Liver (tissue), 9 donors: Measurements from ENCODE around the gene FUCA2. TPM values are rescaled to one million over a fixed set of nuclear protein-coding genes. Genes with fewer than 3 reads are reported as not detected.

Experiments
- DNase-seq: peaks from one replicate; pipeline ENCODE4 v3.0.0-alpha.2; 2017; ENCODE audit warnings: low spot score
- H3K27ac ChIP-seq, 2 donors: one replicate each; pipeline ENCODE4 v1.7.0; 2013; ENCODE audit warnings: inconsistent platforms in 2 of 2, low read length in 2 of 2, control low read depth in 1 of 2, low read depth in 1 of 2, mild to moderate bottlenecking in 1 of 2
- H3K27me3 ChIP-seq, 4 donors: one replicate each; pipeline versions ENCODE4 v1.6.1 to v1.7.0; 2013; ENCODE audit warnings: low read length in 3 of 4, inconsistent platforms in 1 of 4, mild to moderate bottlenecking in 1 of 4, moderate library complexity in 1 of 4; ENCODE audit not compliant: control insufficient read depth in 4 of 4, insufficient read depth in 4 of 4
- H3K36me3 ChIP-seq, 4 donors: one replicate each; pipeline versions ENCODE4 v1.6.1 to v1.7.0; 2013; ENCODE audit warnings: low read length in 3 of 4, mild to moderate bottlenecking in 3 of 4, low read depth in 1 of 4, moderate library complexity in 1 of 4; ENCODE audit not compliant: control insufficient read depth in 4 of 4, insufficient read depth in 3 of 4
- H3K4me1 ChIP-seq, 4 donors: one replicate each; pipeline versions ENCODE4 v1.6.1 to v1.7.0; 2013; ENCODE audit warnings: low read length in 3 of 4, mild to moderate bottlenecking in 3 of 4, moderate library complexity in 1 of 4; ENCODE audit not compliant: control insufficient read depth in 4 of 4, insufficient read depth in 4 of 4
- H3K4me3 ChIP-seq, 3 donors: one replicate each; pipeline versions ENCODE4 v1.6.1 to v1.7.0; 2013; ENCODE audit warnings: low read length in 3 of 3, control low read depth in 1 of 3, low read depth in 1 of 3, mild to moderate bottlenecking in 1 of 3
- H3K9ac ChIP-seq, 2 donors: one replicate each; pipeline ENCODE4 v1.7.0; 2013; ENCODE audit warnings: low read length in 2 of 2, mild to moderate bottlenecking in 2 of 2, moderate library complexity in 2 of 2, control low read depth in 1 of 2, low read depth in 1 of 2
- H3K9me3 ChIP-seq, 4 donors: one replicate each; pipeline versions ENCODE4 v1.6.1 to v1.7.0; 2013; ENCODE audit warnings: low read length in 3 of 4; ENCODE audit not compliant: control insufficient read depth in 4 of 4
- CTCF ChIP-seq: fragments of 150-350 bp; IDR thresholded peaks from 2 replicates; pipeline ENCODE4 v1.5.1; 2017; ENCODE audit warnings: improper control_type of control experiment, low read depth, low read length; ENCODE audit not compliant: missing input control
- EGR1 ChIP-seq, 2 donors: IDR thresholded peaks; 2 replicates each; pipeline ENCODE4 v1.6.1; 2016 to 2018; ENCODE audit warnings: antibody characterized with exemption in 2 of 2, low read depth in 2 of 2
- FOXA1 ChIP-seq: IDR thresholded peaks from 2 replicates; pipeline ENCODE4 v1.6.1; 2016; ENCODE audit warnings: antibody characterized with exemption
- FOXA2 ChIP-seq: IDR thresholded peaks from 2 replicates; pipeline ENCODE4 v1.6.1; 2016; ENCODE audit warnings: antibody characterized with exemption
- GABPA ChIP-seq, 2 donors: IDR thresholded peaks in 1 of 2; conservative IDR thresholded peaks in 1 of 2; 2 replicates each; pipeline ENCODE4 v1.6.1; 2016; ENCODE audit warnings: antibody characterized with exemption in 2 of 2, mild to moderate bottlenecking in 1 of 2, moderate library complexity in 1 of 2
- HNF4G ChIP-seq: IDR thresholded peaks from 2 replicates; pipeline ENCODE4 v1.6.1; 2016; ENCODE audit warnings: antibody characterized with exemption
- JUND ChIP-seq, 2 donors: IDR thresholded peaks; 2 replicates each; pipeline ENCODE4 v1.6.1; 2016; ENCODE audit warnings: antibody characterized with exemption in 2 of 2
- NR2F2 ChIP-seq: IDR thresholded peaks from 2 replicates; pipeline ENCODE4 v1.6.1; 2016; ENCODE audit warnings: antibody characterized with exemption
- RAD21 ChIP-seq, 2 donors: IDR thresholded peaks; 2 replicates each; pipeline ENCODE4 v1.6.1; 2016; ENCODE audit warnings: antibody characterized with exemption in 2 of 2, mild to moderate bottlenecking in 2 of 2
- RXRA ChIP-seq, 2 donors: IDR thresholded peaks; 2 replicates each; pipeline ENCODE4 v1.6.1; 2017 to 2018; ENCODE audit warnings: antibody characterized with exemption in 2 of 2, mild to moderate bottlenecking in 1 of 2
- SP1 ChIP-seq: IDR thresholded peaks from 2 replicates; pipeline ENCODE4 v1.6.1; 2018; ENCODE audit warnings: antibody characterized with exemption, mild to moderate bottlenecking
- TAF1 ChIP-seq: conservative IDR thresholded peaks from 2 replicates; pipeline ENCODE4 v1.6.1; 2016; ENCODE audit warnings: antibody characterized with exemption, mild to moderate bottlenecking
- YY1 ChIP-seq: IDR thresholded peaks from 2 replicates; pipeline ENCODE4 v1.6.1; 2016; ENCODE audit warnings: antibody characterized with exemption, mild to moderate bottlenecking
- ZBTB33 ChIP-seq: IDR thresholded peaks from 2 replicates; pipeline ENCODE4 v1.6.1; 2016; ENCODE audit warnings: antibody characterized with exemption
- WGBS: extraction: QIAGEN DNeasy Blood & Tissue Kit; methylation state at CpG from one replicate; pipeline ENCODE4 v1.1.7; 2013; 5-methylcytosine and 5-hydroxymethylcytosine counted together
- polyA plus RNA-seq, 2 donors: library from polyadenylated mRNA; stranded (reverse) in 1 of 2; unstranded in 1 of 2; fragments of 200-250 nt in 1 of 2; fragments of >200 nt in 1 of 2; fragmentation: Nextera tagmentation in 1 of 2; extraction: Ambion mirVana in 1 of 2; gene quantifications; one replicate each; pipeline versions ENCODE4 v1.2.1 to v1.2.3, GENCODE V29; 2013 to 2015
- total RNA-seq, 2 donors: library from RNA; depleted of rRNA; stranded (reverse); fragments of >200 nt; gene quantifications; one replicate each; pipeline ENCODE4 v1.2.3, GENCODE V29; 2014
- TF ChIP-seq, protein P1 (sequence below): IDR thresholded peaks from 2 replicates; pipeline ENCODE4 v1.6.1; 2016; ENCODE audit warnings: antibody characterized with exemption
- TF ChIP-seq, protein P2 (sequence below): IDR thresholded peaks from 2 replicates; pipeline ENCODE4 v1.6.1; 2016; ENCODE audit warnings: antibody characterized with exemption, mild to moderate bottlenecking
- TF ChIP-seq, protein P3 (sequence below): IDR thresholded peaks from 2 replicates; pipeline ENCODE4 v1.6.1; 2016; ENCODE audit warnings: antibody characterized with exemption
- donor health status: healthy.
- donor health status: healthy.
- donor health status: healthy.
- donor health status: healthy.
- donor health status: healthy.

The FUCA2 gene
- total and polyA plus RNA-seq, 4 donors = 22.4 to 44.5 (median 35.1) TPM

DNA sequence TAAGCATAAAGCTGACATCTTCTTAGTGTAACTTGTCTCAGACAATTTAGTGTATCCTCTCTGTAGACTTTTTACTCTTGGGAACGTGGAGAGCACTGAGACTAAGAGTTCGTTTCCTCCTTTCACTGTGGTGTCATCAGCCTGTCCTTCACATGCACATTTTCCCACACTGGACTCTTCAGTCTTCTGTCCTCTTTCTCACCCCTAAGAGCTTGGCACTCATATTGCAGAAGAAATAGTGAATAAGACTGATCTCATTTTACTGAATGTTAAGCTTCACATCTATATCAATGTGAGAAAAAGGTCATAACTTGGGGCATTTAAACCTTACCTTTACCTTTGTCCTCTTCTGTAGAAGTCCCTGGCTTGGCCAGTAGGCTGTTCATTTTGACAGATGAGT lies 25.6 kb downstream of the FUCA2 start:
- Histone ChIP-seq H3K9ac (no peak overlapping the region), H3K36me3 (peaks cover 0 to 6% (median 2%) of the 10 kb centered on the region in 4 donors), H3K4me1 (no peaks in the 10 kb centered on the region), H3K9me3 (no peaks in the 10 kb centered on the region), H3K27me3 (no peaks in the 10 kb centered on the region), H3K4me3 (no peak overlapping the region), H3K27ac (no peak overlapping the region)
- DNase-seq = no peak
- TF ChIP-seq EGR1 (IDR thresholded peaks at IDR 0.05; ENCODE audit: low read depth in 2 of 2) (no peak), RAD21 (IDR thresholded peaks at IDR 0.05) (no peak), CTCF (no peak), FOXA2 (no peak), JUND (IDR thresholded peaks at IDR 0.05) (no peak), ZBTB33 (no peak), RXRA (IDR thresholded peaks at IDR 0.05) (no peak), TAF1 (no peak), YY1 (no peak), NR2F2 (no peak), HNF4G (no peak), FOXA1 (no peak), SP1 (no peak), GABPA (IDR thresholded peaks at IDR 0.05 in 1 of 2, conservative IDR thresholded peaks at IDR 0.05 in 1 of 2) (no peak)
- TF ChIP-seq, protein P1, sequence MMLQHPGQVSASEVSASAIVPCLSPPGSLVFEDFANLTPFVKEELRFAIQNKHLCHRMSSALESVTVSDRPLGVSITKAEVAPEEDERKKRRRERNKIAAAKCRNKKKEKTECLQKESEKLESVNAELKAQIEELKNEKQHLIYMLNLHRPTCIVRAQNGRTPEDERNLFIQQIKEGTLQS = no peak
- TF ChIP-seq, protein P2, sequence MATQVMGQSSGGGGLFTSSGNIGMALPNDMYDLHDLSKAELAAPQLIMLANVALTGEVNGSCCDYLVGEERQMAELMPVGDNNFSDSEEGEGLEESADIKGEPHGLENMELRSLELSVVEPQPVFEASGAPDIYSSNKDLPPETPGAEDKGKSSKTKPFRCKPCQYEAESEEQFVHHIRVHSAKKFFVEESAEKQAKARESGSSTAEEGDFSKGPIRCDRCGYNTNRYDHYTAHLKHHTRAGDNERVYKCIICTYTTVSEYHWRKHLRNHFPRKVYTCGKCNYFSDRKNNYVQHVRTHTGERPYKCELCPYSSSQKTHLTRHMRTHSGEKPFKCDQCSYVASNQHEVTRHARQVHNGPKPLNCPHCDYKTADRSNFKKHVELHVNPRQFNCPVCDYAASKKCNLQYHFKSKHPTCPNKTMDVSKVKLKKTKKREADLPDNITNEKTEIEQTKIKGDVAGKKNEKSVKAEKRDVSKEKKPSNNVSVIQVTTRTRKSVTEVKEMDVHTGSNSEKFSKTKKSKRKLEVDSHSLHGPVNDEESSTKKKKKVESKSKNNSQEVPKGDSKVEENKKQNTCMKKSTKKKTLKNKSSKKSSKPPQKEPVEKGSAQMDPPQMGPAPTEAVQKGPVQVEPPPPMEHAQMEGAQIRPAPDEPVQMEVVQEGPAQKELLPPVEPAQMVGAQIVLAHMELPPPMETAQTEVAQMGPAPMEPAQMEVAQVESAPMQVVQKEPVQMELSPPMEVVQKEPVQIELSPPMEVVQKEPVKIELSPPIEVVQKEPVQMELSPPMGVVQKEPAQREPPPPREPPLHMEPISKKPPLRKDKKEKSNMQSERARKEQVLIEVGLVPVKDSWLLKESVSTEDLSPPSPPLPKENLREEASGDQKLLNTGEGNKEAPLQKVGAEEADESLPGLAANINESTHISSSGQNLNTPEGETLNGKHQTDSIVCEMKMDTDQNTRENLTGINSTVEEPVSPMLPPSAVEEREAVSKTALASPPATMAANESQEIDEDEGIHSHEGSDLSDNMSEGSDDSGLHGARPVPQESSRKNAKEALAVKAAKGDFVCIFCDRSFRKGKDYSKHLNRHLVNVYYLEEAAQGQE = no peak
- TF ChIP-seq, protein P3, sequence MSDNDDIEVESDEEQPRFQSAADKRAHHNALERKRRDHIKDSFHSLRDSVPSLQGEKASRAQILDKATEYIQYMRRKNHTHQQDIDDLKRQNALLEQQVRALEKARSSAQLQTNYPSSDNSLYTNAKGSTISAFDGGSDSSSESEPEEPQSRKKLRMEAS = no peak
- 93% methylated on average over 2 of the region's 2 CpGs for WGBS

- no peaks in the 10 kb centered on the region for H3K4me1 ChIP-seq
- H3K27ac ChIP-seq = no peak overlapping the region
- TF ChIP-seq FOXA1 (no peak), CTCF (no peak), SP1 (no peak), ZBTB33 (no peak), JUND (IDR thresholded peaks at IDR 0.05) (no peak), GABPA (IDR thresholded peaks at IDR 0.05 in 1 of 2, conservative IDR thresholded peaks at IDR 0.05 in 1 of 2) (no peak), HNF4G (no peak), RXRA (IDR thresholded peaks at IDR 0.05) (no peak), YY1 (no peak), TAF1 (no peak)
- WGBS = 96% methylated on average over 2 of the region's 2 CpGs
- DNase-seq = no peak
- peaks cover 0 to 12% (median 5%) of the 10 kb centered on the region in 4 donors for H3K36me3 ChIP-seq
- H3K27me3 ChIP-seq = no peaks in the 10 kb centered on the region
- no peak overlapping the region for H3K9ac ChIP-seq
- H3K4me3 ChIP-seq = no peak overlapping the region
- H3K9me3 ChIP-seq = no peaks in the 10 kb centered on the region
Measured at GRCh38 chr6:143482593-143482992, 28.9 kb downstream of the FUCA2 start.
